NB4 (cell line): ENCODE measurements around the gene MGAT3.

ENCODE experiments used
- MYC ChIP-seq: IDR thresholded peaks from 2 replicates; pipeline ENCODE4 v1.6.1; 2011; ENCODE audit warnings: low read depth, low read length
- POLR2A ChIP-seq: IDR thresholded peaks from 2 replicates; pipeline ENCODE4 v1.6.1; 2011; ENCODE audit warnings: mild to moderate bottlenecking; ENCODE audit not compliant: insufficient read length; ENCODE audit errors: extremely low read depth
- TF ChIP-seq, protein P1 (sequence below): IDR thresholded peaks from one replicate; pipeline ENCODE4 v1.5.1; 2012; ENCODE audit warnings: low read depth, low read length

DNA sequence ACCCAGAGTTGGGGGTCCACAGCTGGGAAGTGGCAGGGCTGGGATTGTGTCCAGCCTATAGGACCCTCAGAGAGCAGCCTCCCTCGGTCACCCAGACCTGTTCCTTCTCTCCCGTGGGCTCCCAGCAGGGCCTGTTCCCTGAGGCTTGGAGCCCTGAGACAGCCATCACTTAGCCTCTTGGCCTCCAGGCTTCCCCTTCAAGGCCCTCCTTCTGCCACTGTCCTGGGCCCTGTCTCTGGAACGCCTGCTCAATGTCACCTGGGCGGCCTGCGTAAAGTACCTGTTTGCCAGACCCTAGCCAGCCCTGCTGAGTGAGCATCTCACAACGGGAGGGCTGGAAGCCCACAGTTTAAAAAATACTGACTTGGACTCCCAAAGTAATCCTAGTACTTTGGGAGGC lies 6.5 kb downstream of the MGAT3 start:
- TF ChIP-seq, protein P1, sequence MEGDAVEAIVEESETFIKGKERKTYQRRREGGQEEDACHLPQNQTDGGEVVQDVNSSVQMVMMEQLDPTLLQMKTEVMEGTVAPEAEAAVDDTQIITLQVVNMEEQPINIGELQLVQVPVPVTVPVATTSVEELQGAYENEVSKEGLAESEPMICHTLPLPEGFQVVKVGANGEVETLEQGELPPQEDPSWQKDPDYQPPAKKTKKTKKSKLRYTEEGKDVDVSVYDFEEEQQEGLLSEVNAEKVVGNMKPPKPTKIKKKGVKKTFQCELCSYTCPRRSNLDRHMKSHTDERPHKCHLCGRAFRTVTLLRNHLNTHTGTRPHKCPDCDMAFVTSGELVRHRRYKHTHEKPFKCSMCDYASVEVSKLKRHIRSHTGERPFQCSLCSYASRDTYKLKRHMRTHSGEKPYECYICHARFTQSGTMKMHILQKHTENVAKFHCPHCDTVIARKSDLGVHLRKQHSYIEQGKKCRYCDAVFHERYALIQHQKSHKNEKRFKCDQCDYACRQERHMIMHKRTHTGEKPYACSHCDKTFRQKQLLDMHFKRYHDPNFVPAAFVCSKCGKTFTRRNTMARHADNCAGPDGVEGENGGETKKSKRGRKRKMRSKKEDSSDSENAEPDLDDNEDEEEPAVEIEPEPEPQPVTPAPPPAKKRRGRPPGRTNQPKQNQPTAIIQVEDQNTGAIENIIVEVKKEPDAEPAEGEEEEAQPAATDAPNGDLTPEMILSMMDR, result no peak
- no peak for TF ChIP-seq POLR2A
- no peak for TF ChIP-seq MYC
